Measurements from ENCODE around the gene CAB39L. TPM values are rescaled to one million over a fixed set of nuclear protein-coding genes. Genes with fewer than 3 reads are reported as not detected.

Gene CAB39L
- total RNA-seq, 1 donor from 2014 or later: 7.7 TPM

- H3K36me3 Mint-ChIP-seq (ENCODE audit: unreplicated experiment): no peaks in the 10 kb centered on the region
- no peak for TF ChIP-seq CTCF (IDR thresholded peaks at IDR 0.05; ENCODE audit: partially characterized antibody, unreplicated experiment)
- no peaks in the 10 kb centered on the region for H3K4me1 Mint-ChIP-seq (ENCODE audit: low read depth, unreplicated experiment)
- no peak overlapping the region for H3K27ac Mint-ChIP-seq (ENCODE audit: unreplicated experiment)
- no peaks in the 10 kb centered on the region for H3K9me3 Mint-ChIP-seq (ENCODE audit: unreplicated experiment)
- DNase-seq: no peak
- H3K4me3 Mint-ChIP-seq (ENCODE audit: unreplicated experiment): no peak overlapping the region
- no peaks in the 10 kb centered on the region for H3K27me3 Mint-ChIP-seq (ENCODE audit: unreplicated experiment)
These were observed 124.3 kb downstream of the CAB39L start for GRCh38 chr13:49319551-49319950.

- Mint-ChIP-seq H3K4me3 (ENCODE audit: unreplicated experiment) (no peak overlapping the region), H3K9me3 (ENCODE audit: unreplicated experiment) (no peaks in the 10 kb centered on the region), H3K36me3 (ENCODE audit: unreplicated experiment) (no peaks in the 10 kb centered on the region), H3K4me1 (ENCODE audit: low read depth, unreplicated experiment) (peaks cover under 1% of the 10 kb centered on the region), H3K27ac (ENCODE audit: unreplicated experiment) (no peak overlapping the region), H3K27me3 (ENCODE audit: unreplicated experiment) (no peaks in the 10 kb centered on the region)
- DNase-seq: no peak
- TF ChIP-seq CTCF (IDR thresholded peaks at IDR 0.05; ENCODE audit: partially characterized antibody, unreplicated experiment): no peak
These were observed 127.9 kb downstream of the CAB39L start for GRCh38 chr13:49315756-49316482.

GRCh38 chr13:49315036-49315565, 128.8 kb downstream of the CAB39L start:
- Mint-ChIP-seq H3K4me3 (ENCODE audit: unreplicated experiment) (no peak overlapping the region), H3K27me3 (ENCODE audit: unreplicated experiment) (no peaks in the 10 kb centered on the region), H3K36me3 (ENCODE audit: unreplicated experiment) (no peaks in the 10 kb centered on the region), H3K27ac (ENCODE audit: unreplicated experiment) (no peak overlapping the region), H3K9me3 (ENCODE audit: unreplicated experiment) (no peaks in the 10 kb centered on the region), H3K4me1 (ENCODE audit: low read depth, unreplicated experiment) (peaks cover 3% of the 10 kb centered on the region)
- no peak for DNase-seq
- TF ChIP-seq CTCF (IDR thresholded peaks at IDR 0.05; ENCODE audit: partially characterized antibody, unreplicated experiment): no peak

GRCh38 chr13:49314344-49314882, 129.5 kb downstream of the CAB39L start:
- H3K27ac Mint-ChIP-seq (ENCODE audit: unreplicated experiment): no peak overlapping the region
- peaks cover 6% of the 10 kb centered on the region for H3K4me1 Mint-ChIP-seq (ENCODE audit: low read depth, unreplicated experiment)
- TF ChIP-seq CTCF (IDR thresholded peaks at IDR 0.05; ENCODE audit: partially characterized antibody, unreplicated experiment): no peak
- H3K36me3 Mint-ChIP-seq (ENCODE audit: unreplicated experiment): no peaks in the 10 kb centered on the region
- DNase-seq: no peak
- H3K4me3 Mint-ChIP-seq (ENCODE audit: unreplicated experiment): no peak overlapping the region
- no peaks in the 10 kb centered on the region for H3K9me3 Mint-ChIP-seq (ENCODE audit: unreplicated experiment)
- H3K27me3 Mint-ChIP-seq (ENCODE audit: unreplicated experiment): no peaks in the 10 kb centered on the region

GRCh38 chr13:49311816-49312215, 132.0 kb downstream of the CAB39L start:
- Mint-ChIP-seq H3K4me3 (ENCODE audit: unreplicated experiment) (no peak overlapping the region), H3K9me3 (ENCODE audit: unreplicated experiment) (no peaks in the 10 kb centered on the region), H3K27me3 (ENCODE audit: unreplicated experiment) (no peaks in the 10 kb centered on the region), H3K27ac (ENCODE audit: unreplicated experiment) (no peak overlapping the region), H3K36me3 (ENCODE audit: unreplicated experiment) (no peaks in the 10 kb centered on the region), H3K4me1 (ENCODE audit: low read depth, unreplicated experiment) (peaks cover 6% of the 10 kb centered on the region)
- no peak for TF ChIP-seq CTCF (IDR thresholded peaks at IDR 0.05; ENCODE audit: partially characterized antibody, unreplicated experiment)
- DNase-seq: no peak

Measured in glutamatergic neuron (in vitro differentiated cells).